ENCODE results near the gene PRPH.
"Not testable (repeated sequence)": the region's sequence is repeated elsewhere in the genome, so short reads cannot be mapped to it uniquely, and the experiment has no call there.

PRPH gene

GRCh38 chr12:49282302-49282701 is 12.6 kb upstream of the PRPH start:
- no peak for TF ChIP-seq POLR2A (IDR thresholded peaks at IDR 0.05; ENCODE audit: low read depth, low read length)
- no peak for TF ChIP-seq TAF1 (IDR thresholded peaks at IDR 0.05; ENCODE audit: borderline replicate concordance, low read depth, low read length)
- no peak for TF ChIP-seq POLR2AphosphoS5 (IDR thresholded peaks at IDR 0.05; ENCODE audit: low read depth, low read length)
- DNase-seq (ENCODE audit: insufficient read length) (no peak), FAIRE-seq (no peak)

GRCh38 chr12:49282740-49283375 is 12.1 kb upstream of the PRPH start:
- FAIRE-seq; DNase-seq (ENCODE audit: insufficient read length): not testable (repeated sequence)

DNA sequence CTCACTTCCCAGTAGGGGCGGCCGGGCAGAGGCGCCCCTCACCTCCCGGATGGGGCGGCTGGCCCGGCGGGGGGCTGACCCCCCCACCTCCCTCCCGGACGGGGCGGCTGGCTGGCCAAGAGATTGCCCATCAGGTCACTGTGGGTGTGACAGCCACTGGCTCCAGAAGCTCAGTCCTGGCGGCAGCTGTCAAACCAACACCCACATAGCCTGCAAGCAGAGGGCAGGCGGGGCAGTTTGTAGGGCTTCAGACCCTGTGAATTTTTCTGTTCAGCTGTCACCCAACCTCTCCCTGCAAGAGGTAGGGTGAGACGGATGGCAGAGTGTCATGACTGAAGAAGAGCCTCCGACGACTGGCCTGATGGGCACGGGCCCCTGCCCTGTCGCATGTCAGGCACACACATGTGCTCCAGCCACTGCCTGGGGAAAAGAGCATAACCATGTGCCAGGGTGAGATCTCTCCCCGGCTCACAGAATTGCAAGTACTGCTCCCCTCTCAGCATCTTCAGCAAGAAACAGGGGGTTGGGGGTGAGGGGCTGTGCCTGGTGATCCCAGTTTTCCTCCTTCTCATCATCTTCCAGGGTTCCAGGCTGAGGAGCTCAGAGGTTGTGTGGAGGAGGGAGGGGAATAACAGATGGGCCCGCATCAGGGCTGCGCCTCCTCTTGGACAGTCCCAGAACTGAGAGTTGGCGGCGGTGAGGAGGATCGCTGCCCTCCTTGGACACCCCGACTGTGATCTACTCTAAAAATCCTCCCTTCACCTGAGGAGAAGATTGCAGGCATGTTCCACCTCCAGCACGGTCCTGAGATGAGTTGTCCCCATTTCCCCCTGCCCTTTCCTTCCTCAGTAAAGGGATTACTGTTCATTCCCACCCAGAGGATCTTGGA is 11.2 kb upstream of the PRPH start:
- TF ChIP-seq POLR2AphosphoS5 (IDR thresholded peaks at IDR 0.05; ENCODE audit: low read depth, low read length) (no peak), POLR2A (IDR thresholded peaks at IDR 0.05; ENCODE audit: low read depth, low read length) (no peak)
- no peak for DNase-seq (ENCODE audit: insufficient read length)
- no peak for FAIRE-seq

GRCh38 chr12:49284672-49285071 is 10.3 kb upstream of the PRPH start:
- TF ChIP-seq TAF1 (IDR thresholded peaks at IDR 0.05; ENCODE audit: borderline replicate concordance, low read depth, low read length) (no peak), POLR2AphosphoS5 (IDR thresholded peaks at IDR 0.05; ENCODE audit: low read depth, low read length) (no peak), POLR2A (IDR thresholded peaks at IDR 0.05; ENCODE audit: low read depth, low read length) (no peak)
- no peak for FAIRE-seq
- DNase-seq (ENCODE audit: insufficient read length): no peak

- TF ChIP-seq TAF1 (IDR thresholded peaks at IDR 0.05; ENCODE audit: borderline replicate concordance, low read depth, low read length) (no peak), POLR2A (IDR thresholded peaks at IDR 0.05; ENCODE audit: low read depth, low read length) (no peak), POLR2AphosphoS5 (IDR thresholded peaks at IDR 0.05; ENCODE audit: low read depth, low read length) (no peak)
- DNase-seq (ENCODE audit: insufficient read length) (no peak), FAIRE-seq (no peak)
These were observed 7.1 kb upstream of the PRPH start for GRCh38 chr12:49287876-49288275.

- peak; percentile 98 for FAIRE-seq
- TF ChIP-seq POLR2AphosphoS5 (IDR thresholded peaks at IDR 0.05; ENCODE audit: low read depth, low read length) (no peak), POLR2A (IDR thresholded peaks at IDR 0.05; ENCODE audit: low read depth, low read length) (no peak), TAF1 (IDR thresholded peaks at IDR 0.05; ENCODE audit: borderline replicate concordance, low read depth, low read length) (no peak)
- peak; percentile 58 for DNase-seq (ENCODE audit: insufficient read length)
These were observed 6.5 kb upstream of the PRPH start for GRCh38 chr12:49288412-49288853.

- no peak for DNase-seq (ENCODE audit: insufficient read length)
- no peak for TF ChIP-seq POLR2AphosphoS5 (IDR thresholded peaks at IDR 0.05; ENCODE audit: low read depth, low read length)
- FAIRE-seq: no peak
These were observed 5.9 kb upstream of the PRPH start for GRCh38 chr12:49288922-49289555.

- FAIRE-seq (no peak), DNase-seq (ENCODE audit: insufficient read length) (no peak)
- TF ChIP-seq TAF1 (IDR thresholded peaks at IDR 0.05; ENCODE audit: borderline replicate concordance, low read depth, low read length) (no peak), POLR2A (IDR thresholded peaks at IDR 0.05; ENCODE audit: low read depth, low read length) (no peak), POLR2AphosphoS5 (IDR thresholded peaks at IDR 0.05; ENCODE audit: low read depth, low read length) (no peak)
These were observed 2.3 kb upstream of the PRPH start for GRCh38 chr12:49292729-49293055.

DNA sequence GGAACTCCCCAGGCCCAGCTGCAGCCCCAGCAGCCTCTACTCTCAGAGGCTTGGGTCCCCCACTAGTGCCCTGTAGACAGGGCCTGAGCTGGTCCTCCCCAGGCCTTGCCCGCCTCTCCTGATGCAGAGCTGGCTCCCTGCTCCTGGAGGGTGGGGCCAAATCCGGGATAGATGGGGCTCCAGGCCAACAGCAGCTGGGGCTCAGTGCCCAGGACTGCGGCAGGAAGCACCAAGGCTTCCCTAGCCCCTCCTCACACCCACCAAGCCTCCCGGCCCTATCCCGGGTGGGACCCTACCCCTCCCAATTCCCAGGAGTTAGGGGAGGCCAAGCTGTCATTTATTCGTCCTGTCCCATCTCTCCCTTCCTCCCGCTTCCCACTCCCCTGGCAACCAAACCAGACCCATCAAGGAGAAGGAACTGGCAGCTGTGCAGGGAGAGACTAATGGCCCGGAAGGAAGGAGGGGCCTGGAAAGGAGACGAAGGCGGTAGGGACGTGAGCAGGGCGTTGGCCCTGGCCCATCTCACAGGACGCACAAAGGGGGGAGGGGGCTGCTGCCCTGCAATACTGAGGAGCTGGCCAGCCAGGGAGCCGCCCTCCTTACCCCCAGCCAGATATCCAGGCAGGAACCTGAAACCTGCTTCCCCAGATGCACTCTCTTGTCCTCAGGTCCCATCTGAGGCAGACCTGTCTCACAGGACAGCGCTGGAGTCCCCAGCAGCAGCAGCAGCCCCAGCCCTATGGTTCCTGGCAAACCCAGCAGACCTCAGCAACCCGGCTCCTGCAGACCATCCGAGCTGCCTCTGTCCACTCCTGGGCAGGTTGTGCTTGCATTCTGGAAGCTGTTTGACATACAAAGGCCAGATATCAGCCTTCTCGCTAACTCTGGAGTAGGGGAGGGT is 1.6 kb upstream of the PRPH start:
- no peak for TF ChIP-seq TAF1 (IDR thresholded peaks at IDR 0.05; ENCODE audit: borderline replicate concordance, low read depth, low read length)
- FAIRE-seq (no peak), DNase-seq (ENCODE audit: insufficient read length) (no peak)

- no peak for DNase-seq (ENCODE audit: insufficient read length)
- TF ChIP-seq POLR2A (IDR thresholded peaks at IDR 0.05; ENCODE audit: low read depth, low read length) (no peak), TAF1 (IDR thresholded peaks at IDR 0.05; ENCODE audit: borderline replicate concordance, low read depth, low read length) (no peak), POLR2AphosphoS5 (IDR thresholded peaks at IDR 0.05; ENCODE audit: low read depth, low read length) (no peak)
- FAIRE-seq: no peak
These were observed 702 bp upstream of the PRPH start for GRCh38 chr12:49294086-49294803.

GRCh38 chr12:49294804-49295081 is 204 bp upstream of the PRPH start:
- no peak for FAIRE-seq
- DNase-seq (ENCODE audit: insufficient read length): no peak
- no peak for TF ChIP-seq POLR2A (IDR thresholded peaks at IDR 0.05; ENCODE audit: low read depth, low read length)
- TF ChIP-seq POLR2AphosphoS5 (IDR thresholded peaks at IDR 0.05; ENCODE audit: low read depth, low read length): no peak
- TF ChIP-seq TAF1 (IDR thresholded peaks at IDR 0.05; ENCODE audit: borderline replicate concordance, low read depth, low read length): no peak
